HCT116 (cell line): ENCODE measurements around the gene MRPL20. TPM values are rescaled to one million over a fixed set of nuclear protein-coding genes. Genes with fewer than 3 reads are reported as not detected.

Experiments
- ATAC-seq: fragments of 200-7000 bp; cut with Tn5 transposase; 2 replicates; pipeline ENCODE4 v1.9.1; 2020; ENCODE audit warnings: mild to moderate bottlenecking, moderate library complexity
- BruUV-seq: library from RNA; stranded (reverse); fragments of 400-500 nt; replicated peaks from 2 replicates; lab custom pipeline; 2021; lab: Mats Ljungman, UMichigan
- CTCF ChIA-PET: fragments of 300-600 bp; sonication (Branson Sonifier 250); formaldehyde crosslinking; loops from one replicate; lab custom pipeline; 2021; ENCODE audit warnings: antibody characterized with exemption; lab: Charles Lee
- POLR2A ChIA-PET: fragments of 300-600, 350-600 bp; sonication (Branson Sonifier 250); formaldehyde crosslinking; loops from one replicate; lab custom pipeline; 2021; ENCODE audit warnings: antibody characterized with exemption; lab: Charles Lee
- RAD21 ChIA-PET, 2 experiments: fragments of 300-600 bp; sonication (Branson Sonifier 250); formaldehyde crosslinking; loops; one replicate each; lab custom pipeline; 2023; ENCODE audit warnings: low total read pairs in 2 of 2; ENCODE audit not compliant: uncharacterized antibody in 2 of 2, unreplicated experiment in 2 of 2, low non-redundant PET in 1 of 2; lab: Charles Lee
- DNase-seq: peaks from one replicate; pipeline ENCODE4 v3.0.0-alpha.2; 2010; ENCODE audit warnings: low read depth, low spot score
- H2AFZ ChIP-seq: fragments of 200-600 bp; shearing (Covaris generic), sonication (generic); 2 replicates; pipeline ENCODE4 v1.6.1; 2017; ENCODE audit warnings: low read depth, mixed run types, mixed read lengths, antibody characterized with exemption, low read length; ENCODE audit not compliant: poor library complexity, severe bottlenecking
- H3K27ac ChIP-seq: 2 replicates; pipeline ENCODE4 v1.5.1; 2012; ENCODE audit warnings: low read depth, low read length
- H3K27me3 ChIP-seq: fragments of 200-600 bp; sonication (generic); 2 replicates; pipeline ENCODE4 v1.6.1; 2016; ENCODE audit warnings: mixed run types, low read length, mixed read lengths; ENCODE audit not compliant: insufficient read depth
- H3K36me3 ChIP-seq, 2 experiments: fragments of 200-500 bp in 1 of 2; fragments of 200-600 bp in 1 of 2; sonication (Bioruptor generic) in 1 of 2; sonication (generic) in 1 of 2; 2 replicates each; pipeline versions ENCODE4 v1.5.1 to v1.6.1; 2014 to 2016; ENCODE audit warnings: low read length in 2 of 2, inconsistent platforms in 1 of 2, mixed read lengths in 1 of 2, mixed run types in 1 of 2; ENCODE audit not compliant: insufficient read depth in 2 of 2, control insufficient read depth in 1 of 2
- H3K4me1 ChIP-seq, 2 experiments: fragments of 200-600 bp in 1 of 2; sonication (generic) in 1 of 2; 2 replicates each; pipeline versions ENCODE4 v1.5.1 to v1.6.1; 2012 to 2017; ENCODE audit warnings: low read length in 2 of 2, inconsistent platforms in 1 of 2, mild to moderate bottlenecking in 1 of 2, mixed read lengths in 1 of 2, mixed run types in 1 of 2, moderate library complexity in 1 of 2; ENCODE audit not compliant: insufficient read depth in 2 of 2, control insufficient read depth in 1 of 2
- H3K4me2 ChIP-seq: fragments of 200-600 bp; sonication (generic); 2 replicates; pipeline ENCODE4 v1.6.1; 2017; ENCODE audit warnings: mixed run types, low read length, mixed read lengths
- H3K4me3 ChIP-seq, 2 experiments: fragments of 200-600 bp in 1 of 2; sonication (generic) in 1 of 2; replicated peaks in 1 of 2; 2 replicates each; pipeline ENCODE4 v1.5.1; 2011 to 2016; ENCODE audit warnings: low read length in 2 of 2, control low read depth in 1 of 2, low read depth in 1 of 2, mild to moderate bottlenecking in 1 of 2, mixed read lengths in 1 of 2, mixed run types in 1 of 2
- H3K79me2 ChIP-seq: fragments of 200-600 bp; sonication (generic); 2 replicates; pipeline ENCODE4 v1.6.1; 2017; ENCODE audit warnings: mild to moderate bottlenecking, mixed run types, low read length, moderate library complexity, mixed read lengths; ENCODE audit not compliant: insufficient read depth
- H3K9ac ChIP-seq: fragments of 200-600 bp; sonication (generic); 2 replicates; pipeline ENCODE4 v1.6.1; 2016; ENCODE audit warnings: low read length, mixed read lengths
- H3K9me2 ChIP-seq: fragments of 200-600 bp; sonication (generic), shearing (Covaris generic); 2 replicates; pipeline ENCODE4 v1.6.1; 2017; ENCODE audit warnings: mixed run types, mild to moderate bottlenecking, moderate library complexity; ENCODE audit not compliant: insufficient read depth
- H3K9me3 ChIP-seq, 2 experiments: fragments of 200-500 bp in 1 of 2; fragments of 200-600 bp in 1 of 2; sonication (Bioruptor generic) in 1 of 2; sonication (generic) in 1 of 2; 2 replicates each; pipeline ENCODE4 v1.6.1; 2014 to 2017; ENCODE audit warnings: low read length in 2 of 2, mixed read lengths in 2 of 2, inconsistent platforms in 1 of 2, low read depth in 1 of 2, mild to moderate bottlenecking in 1 of 2, mixed run types in 1 of 2, moderate library complexity in 1 of 2; ENCODE audit not compliant: control insufficient read depth in 1 of 2, insufficient read depth in 1 of 2
- H4K20me1 ChIP-seq: fragments of 200-600 bp; sonication (generic), shearing (Covaris generic); 2 replicates; pipeline ENCODE4 v1.6.1; 2017; ENCODE audit warnings: mixed run types, mild to moderate bottlenecking, moderate library complexity; ENCODE audit not compliant: insufficient read depth
- ATF3 ChIP-seq: IDR thresholded peaks from 2 replicates; pipeline ENCODE4 v1.6.1; 2012
- CBX3 ChIP-seq: IDR thresholded peaks from 2 replicates; pipeline ENCODE4 v1.6.1; 2012; ENCODE audit warnings: low read depth
- JUND ChIP-seq: IDR thresholded peaks from 2 replicates; pipeline ENCODE4 v1.6.1; 2012
- MAX ChIP-seq: IDR thresholded peaks from 2 replicates; pipeline ENCODE4 v1.6.1; 2012
- POLR2AphosphoS5 ChIP-seq: IDR thresholded peaks from 2 replicates; pipeline ENCODE4 v1.6.1; 2011; ENCODE audit warnings: mild to moderate bottlenecking, low read depth, low read length, moderate library complexity
- RAD21 ChIP-seq: IDR thresholded peaks from 2 replicates; pipeline ENCODE4 v1.6.1; 2012; ENCODE audit warnings: low read depth, mild to moderate bottlenecking
- YY1 ChIP-seq: IDR thresholded peaks from 2 replicates; pipeline ENCODE4 v1.6.1; 2011; ENCODE audit warnings: low read length, low read depth, moderate library complexity, mild to moderate bottlenecking; ENCODE audit not compliant: insufficient replicate concordance; ENCODE audit errors: extremely low read depth
- ZNF274 ChIP-seq: fragments of 200-500 bp; sonication (Bioruptor generic); IDR thresholded peaks from 2 replicates; pipeline ENCODE4 v1.6.1; 2014; ENCODE audit warnings: mild to moderate bottlenecking, low read depth, low read length, inconsistent platforms
- intact Hi-C: fragments of 100-400 bp; cut with micrococcal nuclease; formaldehyde crosslinking; loops from 2 replicates; pipeline ENCODE4 v1.10.0; 2022
- total RNA-seq: library from RNA; stranded (reverse); gene quantifications from one replicate; pipeline ENCODE4 v1.2.1, GENCODE V29; 2021; ENCODE audit not compliant: unreplicated experiment

The MRPL20 gene
- total RNA-seq, 1 experiment from 2014 or later, result 131 TPM

- no TSS peak for BruUV-seq
- Histone ChIP-seq H3K27me3 (no peaks in the 10 kb centered on the region), H3K4me3 (no peak overlapping the region), H3K79me2 (peaks cover 3% of the 10 kb centered on the region; the same call in 1 of the 2 replicates), H3K27ac (no peak overlapping the region), H4K20me1 (no peaks in the 10 kb centered on the region), H3K9me3 (peaks cover 0 to 16% of the 10 kb centered on the region in 2 experiments; a peak in 1 of 4 replicates), H3K36me3 (no peaks in the 10 kb centered on the region; a peak in 1 of 4 replicates), H3K4me1 (peaks cover 6 to 19% of the 10 kb centered on the region in 2 experiments; a peak in 3 of 4 replicates), H3K9ac (no peak overlapping the region), H2AFZ (no peak overlapping the region), H3K4me2 (no peak overlapping the region), H3K9me2 (0 out of 2 replicates have a peak, but pooled peaks cover 3% of the 10 kb centered on the region)
- ChIA-PET POLR2A (no interaction called here), CTCF (no interaction called here), RAD21 (no interaction called here)
- ATAC-seq, result no peak
- intact Hi-C loops, result no loop called here
- TF ChIP-seq ATF3, result no peak
- no peak for TF ChIP-seq POLR2AphosphoS5
- TF ChIP-seq RAD21, result no peak
- TF ChIP-seq CBX3, result no peak
- no peak for DNase-seq
These were observed 39.8 kb downstream of the MRPL20 start for GRCh38 chr1:1367315-1367714.

GRCh38 chr1:1366699-1367066 is 40.4 kb downstream of the MRPL20 start:
- Histone ChIP-seq H3K4me3 (no peak overlapping the region), H3K4me1 (peaks cover 6 to 16% of the 10 kb centered on the region in 2 experiments; a peak in 3 of 4 replicates), H3K9ac (no peak overlapping the region), H2AFZ (no peak overlapping the region), H3K9me3 (peaks cover 0 to 16% of the 10 kb centered on the region in 2 experiments; a peak in 1 of 4 replicates), H3K27me3 (no peaks in the 10 kb centered on the region), H3K36me3 (no peaks in the 10 kb centered on the region; a peak in 1 of 4 replicates), H3K4me2 (no peak overlapping the region), H4K20me1 (no peaks in the 10 kb centered on the region), H3K79me2 (no peaks in the 10 kb centered on the region; the same call in 1 of the 2 replicates), H3K9me2 (0 out of 2 replicates have a peak, but pooled peaks cover 3% of the 10 kb centered on the region), H3K27ac (no peak overlapping the region)
- RAD21 ChIA-PET, result no interaction called here
- intact Hi-C loops, result no loop called here
- TF ChIP-seq ZNF274 (no peak), JUND (no peak), YY1 (no peak), MAX (no peak)
- ATAC-seq (no peak), DNase-seq (no peak)
- BruUV-seq, result no TSS peak
- POLR2A ChIA-PET, result no interaction called here
- CTCF ChIA-PET, result no interaction called here
